GM21526 (cell line): ENCODE results near the gene CNRIP1.

ENCODE experiments used
- ATAC-seq: cut with Tn5 transposase; IDR thresholded peaks from one replicate; pipeline ENCODE4 v1.9.1; 2021; ENCODE audit warnings: moderate library complexity; ENCODE audit not compliant: unreplicated experiment, low FRiP score

CNRIP1 gene

GRCh38 chr2:68252400-68253218 is 67.1 kb downstream of the CNRIP1 start, which contains the start of gene PPP3R1:
PPP3R1 (minus strand) TSS chr2:68252532; CDS start chr2:68252127, 405 bp downstream.
- ATAC-seq, result peak; percentile 71

GRCh38 chr2:68251855-68252399 is 67.8 kb downstream of the CNRIP1 start:
- peak; percentile 9 for ATAC-seq

DNA sequence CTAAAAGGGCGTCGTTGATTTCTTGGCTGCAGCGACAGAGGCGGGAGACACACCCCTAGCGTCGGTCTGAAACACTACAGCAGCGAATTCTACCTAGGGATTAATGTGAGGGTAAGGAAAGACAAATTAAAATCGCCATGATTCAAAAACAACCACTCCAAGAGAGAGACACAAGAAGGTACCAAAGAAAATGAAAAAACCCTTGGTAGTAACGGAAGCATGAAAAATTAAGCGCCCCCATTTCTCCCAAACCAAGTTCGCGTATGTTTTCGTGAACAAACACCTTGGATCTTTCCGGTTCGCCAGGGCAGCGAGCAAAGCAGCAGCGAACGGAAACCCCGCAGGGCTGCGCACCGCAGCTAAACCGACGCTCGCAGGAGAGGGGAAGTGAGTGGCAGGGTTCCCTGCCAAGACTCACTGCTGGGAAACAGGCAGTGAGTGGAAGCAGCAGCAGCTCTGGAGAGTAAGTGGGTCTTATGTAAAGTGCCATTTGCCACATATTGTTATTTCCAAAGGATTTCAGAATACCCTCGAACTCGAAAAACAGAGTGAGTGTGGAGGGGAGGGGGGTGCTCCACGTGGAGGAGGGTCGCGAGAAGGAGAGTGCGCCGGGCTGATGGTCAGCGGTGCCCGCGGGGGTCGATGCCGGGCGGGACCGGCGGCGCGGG is 68.4 kb downstream of the CNRIP1 start:
- ATAC-seq, result peak; percentile 55

DNA sequence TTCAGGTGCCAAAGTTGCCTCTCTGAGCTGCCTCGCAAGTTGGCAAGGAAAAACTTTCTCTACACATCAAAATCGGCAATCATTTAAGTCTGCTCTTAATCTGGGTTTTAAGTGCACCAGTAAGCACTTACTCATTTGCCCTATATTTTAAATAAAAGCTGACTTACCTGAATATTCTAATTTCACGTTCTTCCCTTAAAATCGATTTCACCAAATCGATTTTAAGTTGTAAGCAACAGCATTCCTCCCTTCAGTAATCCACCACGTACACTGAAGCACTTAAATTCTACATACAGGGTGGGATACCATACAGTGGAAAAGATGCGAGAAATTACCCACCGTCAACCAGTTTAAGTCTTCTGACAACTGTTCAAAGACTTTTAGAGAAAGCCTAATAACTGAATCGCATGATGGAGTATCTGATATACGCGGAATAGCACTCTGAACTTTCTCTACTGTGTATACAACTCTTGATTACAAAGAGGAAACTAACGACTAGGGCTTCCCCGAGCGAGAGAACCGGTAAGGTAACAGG is 69.0 kb downstream of the CNRIP1 start:
- no peak for ATAC-seq

DNA sequence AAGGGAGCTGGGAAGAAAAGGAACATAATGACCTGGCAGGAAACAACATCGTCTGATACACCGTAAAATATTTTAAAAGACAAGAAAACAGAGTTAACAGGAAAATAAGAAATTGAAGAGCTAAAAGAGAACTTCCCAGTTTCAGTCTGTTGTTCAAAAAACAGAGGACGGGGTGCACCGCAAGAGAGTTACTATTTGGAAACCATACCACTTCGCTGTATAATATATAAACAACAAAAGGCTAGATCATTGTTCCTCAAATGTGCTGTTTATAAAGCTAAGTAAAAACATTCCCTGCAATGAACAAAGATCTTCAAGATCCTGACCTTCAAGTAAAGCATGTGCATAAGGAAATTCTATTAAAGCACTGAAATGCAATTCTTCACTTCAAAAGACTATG is 69.6 kb downstream of the CNRIP1 start:
- ATAC-seq, result no peak

DNA sequence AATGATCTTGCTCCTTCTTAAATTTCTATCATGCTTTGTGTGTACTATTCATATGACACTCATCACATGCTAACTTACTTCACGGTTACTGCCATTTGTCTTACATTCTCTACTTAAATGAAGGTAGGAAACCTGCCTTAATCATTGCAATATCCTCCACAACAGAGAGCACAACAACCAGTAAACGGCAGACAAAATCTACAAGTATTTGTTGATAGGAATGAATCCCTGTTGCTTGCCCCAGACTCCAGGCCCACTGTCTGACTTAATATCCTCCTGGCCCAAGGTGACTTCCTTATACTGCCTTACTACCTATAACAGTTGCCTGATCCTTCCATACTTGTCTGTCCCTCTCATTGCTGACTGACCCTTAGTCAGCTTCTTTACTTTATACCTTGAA is 70.9 kb downstream of the CNRIP1 start:
- ATAC-seq, result no peak

- ATAC-seq, result no peak
Measured at GRCh38 chr2:68248361-68248760, 71.4 kb downstream of the CNRIP1 start.

DNA sequence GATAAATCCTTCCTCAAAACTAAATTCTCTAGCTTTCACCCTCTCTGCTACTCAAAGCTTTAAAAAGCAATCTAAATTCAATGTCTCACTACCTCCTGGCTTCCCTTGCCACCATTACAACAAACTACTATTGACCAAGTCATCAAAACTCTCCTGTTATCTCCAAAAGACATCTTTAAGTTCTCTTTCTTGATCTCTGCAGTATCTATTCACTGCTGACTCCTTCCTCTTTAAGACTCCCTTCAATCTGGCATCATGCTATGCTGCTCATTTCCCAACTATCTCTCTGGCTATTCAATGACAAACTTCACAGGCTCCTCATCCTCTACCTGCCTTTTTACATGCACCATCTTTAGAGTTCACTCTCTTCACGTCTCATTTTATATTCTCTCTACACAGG is 73.4 kb downstream of the CNRIP1 start:
- ATAC-seq, result no peak

GRCh38 chr2:68245672-68246071 is 74.1 kb downstream of the CNRIP1 start:
- ATAC-seq, result no peak

DNA sequence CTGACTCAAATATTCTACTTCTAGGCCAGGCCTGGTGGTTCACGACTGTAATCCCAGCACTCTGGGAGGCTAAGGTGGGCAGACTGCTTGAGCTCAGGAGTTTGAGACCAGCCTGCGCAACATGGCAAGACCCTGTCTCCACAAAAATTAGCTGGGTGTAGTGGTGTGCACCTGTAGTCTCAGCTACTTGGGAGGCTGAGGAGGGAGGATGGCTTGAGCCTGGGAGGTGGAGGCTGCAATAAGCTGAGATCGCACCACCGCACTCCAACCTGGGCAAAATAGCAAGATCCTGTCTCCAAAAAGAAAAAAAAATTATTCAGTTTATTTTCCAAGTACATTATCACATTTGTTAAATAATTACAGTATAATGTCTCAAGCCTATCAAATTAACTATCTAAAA is 74.7 kb downstream of the CNRIP1 start:
- no peak for ATAC-seq

- no peak for ATAC-seq
Measured at GRCh38 chr2:68244456-68244855, 75.3 kb downstream of the CNRIP1 start.
